SK-N-SH (cell line): Measurements from ENCODE around the gene UNKL. TPM values are rescaled to one million over a fixed set of nuclear protein-coding genes. Genes with fewer than 3 reads are reported as not detected.

ENCODE experiments used
- CTCF ChIA-PET: fragments of 300-600, 350-600 bp; formaldehyde crosslinking; extraction: SDS; loops from one replicate; lab custom pipeline; 2021; lab: Yijun Ruan, JAX
- POLR2A ChIA-PET: fragments of 350-600 bp; sonication (Branson Sonifier 250); formaldehyde crosslinking; extraction: SDS; loops from one replicate; lab custom pipeline; 2020; ENCODE audit warnings: antibody characterized with exemption, inconsistent platforms; lab: Yijun Ruan, JAX
- DNase-seq: peaks from one replicate; pipeline ENCODE4 v3.0.0; 2012
- H2AFZ ChIP-seq: fragments of 200-600 bp; sonication (generic); 2 replicates; pipeline ENCODE4 v1.8.1; 2016; ENCODE audit warnings: antibody characterized with exemption, mild to moderate bottlenecking, low read depth
- H3F3A ChIP-seq: fragments of 200-600 bp; sonication (generic); replicated peaks from 2 replicates; pipeline ENCODE3; 2016; ENCODE audit warnings: antibody characterized with exemption, mild to moderate bottlenecking; ENCODE audit not compliant: insufficient read depth
- H3K27ac ChIP-seq, 2 experiments: fragments of 200-500 bp in 1 of 2; fragments of 200-600 bp in 1 of 2; sonication (Bioruptor generic) in 1 of 2; sonication (generic), shearing (Covaris generic) in 1 of 2; 2 replicates each; pipeline versions ENCODE4 v1.5.1 to v1.6.1; 2014 to 2016; ENCODE audit warnings: low read depth in 2 of 2, inconsistent platforms in 1 of 2, low read length in 1 of 2, mild to moderate bottlenecking in 1 of 2, mixed read lengths in 1 of 2
- H3K27me3 ChIP-seq: fragments of 200-600 bp; sonication (generic), shearing (Covaris generic); 2 replicates; pipeline ENCODE4 v1.6.1; 2016; ENCODE audit warnings: mixed run types; ENCODE audit not compliant: insufficient read depth
- H3K36me3 ChIP-seq, 2 experiments: fragments of 200-500 bp in 1 of 2; fragments of 200-600 bp in 1 of 2; sonication (Bioruptor generic) in 1 of 2; sonication (generic) in 1 of 2; replicated peaks in 1 of 2; 2 replicates each; pipeline versions ENCODE3 to v1.5.1; 2014 to 2016; ENCODE audit warnings: low read length in 1 of 2, mild to moderate bottlenecking in 1 of 2; ENCODE audit not compliant: insufficient read depth in 2 of 2, control insufficient read depth in 1 of 2
- H3K4me1 ChIP-seq, 2 experiments: fragments of 200-500 bp in 1 of 2; fragments of 200-600 bp in 1 of 2; sonication (Bioruptor generic) in 1 of 2; sonication (generic), shearing (Covaris generic) in 1 of 2; 2 replicates each; pipeline versions ENCODE4 v1.5.1 to v1.6.1; 2014 to 2016; ENCODE audit warnings: low read depth in 1 of 2, low read length in 1 of 2, mixed run types in 1 of 2; ENCODE audit not compliant: insufficient read depth in 2 of 2, control insufficient read depth in 1 of 2
- H3K4me2 ChIP-seq: fragments of 200-600 bp; sonication (generic), shearing (Covaris generic); 2 replicates; pipeline ENCODE4 v1.6.1; 2017; ENCODE audit warnings: mixed run types
- H3K4me3 ChIP-seq, 2 experiments: fragments of 200-500 bp in 1 of 2; fragments of 200-600 bp in 1 of 2; sonication (Bioruptor generic) in 1 of 2; sonication (generic), shearing (Covaris generic) in 1 of 2; 2 replicates each; pipeline versions ENCODE4 v1.5.1 to v1.8.1; 2014 to 2016; ENCODE audit warnings: low read depth in 2 of 2, inconsistent platforms in 1 of 2, low read length in 1 of 2, mild to moderate bottlenecking in 1 of 2, mixed read lengths in 1 of 2, moderate library complexity in 1 of 2
- H3K79me2 ChIP-seq: fragments of 200-600 bp; sonication (generic); 2 replicates; pipeline ENCODE4 v1.8.1; 2017; ENCODE audit warnings: mild to moderate bottlenecking; ENCODE audit not compliant: insufficient read depth
- H3K9ac ChIP-seq: fragments of 200-600 bp; sonication (generic); 2 replicates; pipeline ENCODE4 v1.6.1; 2017; ENCODE audit warnings: mixed run types
- H3K9me2 ChIP-seq: fragments of 200-600 bp; sonication (generic); 2 replicates; pipeline ENCODE4 v1.6.1; 2017; ENCODE audit warnings: mixed run types
- H3K9me3 ChIP-seq: fragments of 200-600 bp; sonication (generic); 2 replicates; pipeline ENCODE4 v1.6.1; 2017; ENCODE audit warnings: mixed run types, mild to moderate bottlenecking, moderate library complexity
- H4K20me1 ChIP-seq: fragments of 200-600 bp; sonication (generic); 2 replicates; pipeline ENCODE4 v1.6.1; 2017; ENCODE audit warnings: mild to moderate bottlenecking, mixed run types; ENCODE audit not compliant: insufficient read depth
- CHD2 ChIP-seq: fragments of 150-350 bp; IDR thresholded peaks from 2 replicates; pipeline ENCODE4 v1.6.1; 2018; ENCODE audit warnings: low read length; ENCODE audit not compliant: partially characterized antibody
- EZH2phosphoT487 ChIP-seq: fragments of 200-600 bp; sonication (generic); IDR thresholded peaks from 2 replicates; pipeline ENCODE4 v1.6.1; 2017; ENCODE audit warnings: low read depth, mixed run types, mild to moderate bottlenecking, antibody characterized with exemption, moderate library complexity, borderline replicate concordance
- FOXJ3 ChIP-seq: sonication (generic); formaldehyde crosslinking; IDR thresholded peaks from 2 replicates; pipeline ENCODE4 v1.5.1; 2020; ENCODE audit warnings: mild to moderate bottlenecking, missing genetic modification reagents
- GABPA ChIP-seq: IDR thresholded peaks from 2 replicates; pipeline ENCODE4 v1.4.0; 2012; ENCODE audit warnings: low read depth, mild to moderate bottlenecking
- GATA2 ChIP-seq: sonication (generic); formaldehyde crosslinking; IDR thresholded peaks from 2 replicates; pipeline ENCODE4 v1.5.0; 2020; ENCODE audit warnings: mild to moderate bottlenecking, missing genetic modification reagents
- IRF3 ChIP-seq: fragments of 150-350 bp; IDR thresholded peaks from 2 replicates; pipeline ENCODE4 v1.6.1; 2016; ENCODE audit warnings: mild to moderate bottlenecking, low read depth, low read length
- MEF2A ChIP-seq: IDR thresholded peaks from 2 replicates; pipeline ENCODE4 v1.4.0; 2012; ENCODE audit warnings: low read depth, borderline replicate concordance
- MXI1 ChIP-seq: IDR thresholded peaks from 2 replicates; pipeline ENCODE4 v1.6.1; 2012; ENCODE audit warnings: mild to moderate bottlenecking, low read depth, low read length, improper control_type of control experiment
- NRF1 ChIP-seq: IDR thresholded peaks from 2 replicates; pipeline ENCODE4 v1.6.1; 2012; ENCODE audit warnings: low read depth, mild to moderate bottlenecking, low read length
- POLR2AphosphoS5 ChIP-seq: IDR thresholded peaks from 2 replicates; pipeline ENCODE4 v1.6.1; 2012; ENCODE audit warnings: low read depth, low read length
- RCOR1 ChIP-seq: fragments of 150-350 bp; IDR thresholded peaks from 2 replicates; pipeline ENCODE4 v1.6.1; 2017; ENCODE audit warnings: antibody characterized with exemption, low read length
- REST ChIP-seq: IDR thresholded peaks from 2 replicates; pipeline ENCODE4 v1.6.1; 2012; ENCODE audit warnings: mild to moderate bottlenecking, low read depth, low read length, moderate library complexity
- RXRA ChIP-seq: IDR thresholded peaks from 2 replicates; pipeline ENCODE4 v1.4.0; 2012; ENCODE audit warnings: low read depth, mild to moderate bottlenecking, borderline replicate concordance
- SIN3A ChIP-seq: IDR thresholded peaks from 2 replicates; pipeline ENCODE4 v1.6.1; 2012; ENCODE audit warnings: low read depth, mild to moderate bottlenecking, low read length, moderate library complexity, borderline replicate concordance
- SMC3 ChIP-seq: IDR thresholded peaks from 2 replicates; pipeline ENCODE4 v1.6.1; 2012; ENCODE audit warnings: low read depth, low read length, improper control_type of control experiment
- TAF1 ChIP-seq: IDR thresholded peaks from 2 replicates; pipeline ENCODE4 v1.6.1; 2012; ENCODE audit warnings: low read depth, mild to moderate bottlenecking, low read length, moderate library complexity, borderline replicate concordance
- TEAD4 ChIP-seq: IDR thresholded peaks from 2 replicates; pipeline ENCODE4 v1.4.0; 2012; ENCODE audit warnings: mild to moderate bottlenecking, borderline replicate concordance; ENCODE audit not compliant: insufficient read depth
- USF1 ChIP-seq: IDR thresholded peaks from 2 replicates; pipeline ENCODE4 v1.4.0; 2012; ENCODE audit warnings: low read depth, borderline replicate concordance
- USF2 ChIP-seq: fragments of 150-350 bp; IDR thresholded peaks from 2 replicates; pipeline ENCODE4 v1.6.1; 2017; ENCODE audit warnings: antibody characterized with exemption, low read length, low read depth, borderline replicate concordance
- WGBS: methylation state at CpG from one replicate; pipeline ENCODE4 v1.1.6; 2017; ENCODE audit warnings: low lambda C conversion rate; 5-methylcytosine and 5-hydroxymethylcytosine counted together
- polyA plus RNA-seq, 3 experiments: library from polyadenylated mRNA; depleted of rRNA; stranded (reverse); fragments of >200 nt; gene quantifications; 2 replicates each; pipeline ENCODE4 v1.2.3, GENCODE V29; 2012
- TF ChIP-seq, protein P1 (sequence below): IDR thresholded peaks from 2 replicates; pipeline ENCODE4 v1.4.0; 2012; ENCODE audit warnings: low read depth, borderline replicate concordance

Gene UNKL
- polyA plus RNA-seq, 1 of the 3 experiments (the other 2 are of a cell fraction) = 16.4 TPM

DNA sequence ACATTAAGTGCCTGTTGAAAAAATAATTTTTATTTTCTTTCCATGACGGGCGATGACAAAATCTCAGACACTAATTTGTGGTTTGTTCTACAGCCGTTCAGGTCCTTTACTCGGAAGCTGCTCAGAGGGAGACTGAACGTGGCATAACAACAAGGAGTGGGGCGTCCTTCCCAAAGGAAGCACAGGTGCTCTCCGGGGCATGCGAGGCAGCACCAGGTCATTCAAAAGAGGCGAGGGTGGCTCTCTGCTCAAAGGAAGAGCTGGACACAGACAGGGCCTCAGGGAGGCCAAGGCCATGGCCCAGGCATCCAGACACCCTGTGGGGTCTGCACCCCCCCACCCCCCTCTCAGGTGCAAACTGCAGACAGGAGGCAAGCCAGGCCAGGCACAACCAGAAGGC is 16.2 kb downstream of the UNKL start:
- no peak overlapping the region for H2AFZ ChIP-seq
- H3K27ac ChIP-seq = no peak overlapping the region
- no peaks in the 10 kb centered on the region for H3K79me2 ChIP-seq
- ChIA-PET CTCF (no interaction called here), POLR2A (no interaction called here)
- H3K4me1 ChIP-seq = no peaks in the 10 kb centered on the region
- no peak overlapping the region for H3K4me2 ChIP-seq
- WGBS = 95% methylated on average over 9 of the region's 9 CpGs
- no peaks in the 10 kb centered on the region for H3F3A ChIP-seq
- no peaks in the 10 kb centered on the region for H3K9me2 ChIP-seq
- no peak for TF ChIP-seq RXRA
- no peak for TF ChIP-seq SIN3A
- no peak for TF ChIP-seq GABPA
- no peak for TF ChIP-seq SMC3
- no peak for TF ChIP-seq USF2
- no peak for TF ChIP-seq MXI1
- TF ChIP-seq NRF1 = no peak
- no peak for TF ChIP-seq POLR2AphosphoS5
- no peak for TF ChIP-seq TAF1
- no peak for TF ChIP-seq IRF3
- no peak for TF ChIP-seq CHD2
- TF ChIP-seq EZH2phosphoT487 = no peak
- TF ChIP-seq RCOR1 = no peak
- TF ChIP-seq, protein P1, sequence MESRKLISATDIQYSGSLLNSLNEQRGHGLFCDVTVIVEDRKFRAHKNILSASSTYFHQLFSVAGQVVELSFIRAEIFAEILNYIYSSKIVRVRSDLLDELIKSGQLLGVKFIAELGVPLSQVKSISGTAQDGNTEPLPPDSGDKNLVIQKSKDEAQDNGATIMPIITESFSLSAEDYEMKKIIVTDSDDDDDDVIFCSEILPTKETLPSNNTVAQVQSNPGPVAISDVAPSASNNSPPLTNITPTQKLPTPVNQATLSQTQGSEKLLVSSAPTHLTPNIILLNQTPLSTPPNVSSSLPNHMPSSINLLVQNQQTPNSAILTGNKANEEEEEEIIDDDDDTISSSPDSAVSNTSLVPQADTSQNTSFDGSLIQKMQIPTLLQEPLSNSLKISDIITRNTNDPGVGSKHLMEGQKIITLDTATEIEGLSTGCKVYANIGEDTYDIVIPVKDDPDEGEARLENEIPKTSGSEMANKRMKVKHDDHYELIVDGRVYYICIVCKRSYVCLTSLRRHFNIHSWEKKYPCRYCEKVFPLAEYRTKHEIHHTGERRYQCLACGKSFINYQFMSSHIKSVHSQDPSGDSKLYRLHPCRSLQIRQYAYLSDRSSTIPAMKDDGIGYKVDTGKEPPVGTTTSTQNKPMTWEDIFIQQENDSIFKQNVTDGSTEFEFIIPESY = no peak
- TF ChIP-seq TEAD4 = no peak
- TF ChIP-seq USF1 = no peak
- TF ChIP-seq MEF2A = no peak
- TF ChIP-seq FOXJ3 = no peak
- TF ChIP-seq GATA2 = no peak
- TF ChIP-seq REST = no peak
- H4K20me1 ChIP-seq = no peaks in the 10 kb centered on the region
- H3K9me3 ChIP-seq = no peaks in the 10 kb centered on the region
- no peaks in the 10 kb centered on the region for H3K27me3 ChIP-seq
- no peak overlapping the region for H3K4me3 ChIP-seq
- H3K36me3 ChIP-seq = peaks cover 0 to 10% of the 10 kb centered on the region in 2 experiments
- DNase-seq = peak; percentile 20
- no peak overlapping the region for H3K9ac ChIP-seq
